Parietal lobe (tissue), 1 donor: ENCODE data around the gene FFAR4. TPM values are rescaled to one million over a fixed set of nuclear protein-coding genes. Genes with fewer than 3 reads are reported as not detected.

Source experiments
- total RNA-seq: library from RNA; depleted of rRNA; stranded (reverse); fragments of >200 nt; gene quantifications from one replicate; pipeline ENCODE4 v1.2.3, GENCODE V29; 2014

The FFAR4 gene
- total RNA-seq: not detected

DNA sequence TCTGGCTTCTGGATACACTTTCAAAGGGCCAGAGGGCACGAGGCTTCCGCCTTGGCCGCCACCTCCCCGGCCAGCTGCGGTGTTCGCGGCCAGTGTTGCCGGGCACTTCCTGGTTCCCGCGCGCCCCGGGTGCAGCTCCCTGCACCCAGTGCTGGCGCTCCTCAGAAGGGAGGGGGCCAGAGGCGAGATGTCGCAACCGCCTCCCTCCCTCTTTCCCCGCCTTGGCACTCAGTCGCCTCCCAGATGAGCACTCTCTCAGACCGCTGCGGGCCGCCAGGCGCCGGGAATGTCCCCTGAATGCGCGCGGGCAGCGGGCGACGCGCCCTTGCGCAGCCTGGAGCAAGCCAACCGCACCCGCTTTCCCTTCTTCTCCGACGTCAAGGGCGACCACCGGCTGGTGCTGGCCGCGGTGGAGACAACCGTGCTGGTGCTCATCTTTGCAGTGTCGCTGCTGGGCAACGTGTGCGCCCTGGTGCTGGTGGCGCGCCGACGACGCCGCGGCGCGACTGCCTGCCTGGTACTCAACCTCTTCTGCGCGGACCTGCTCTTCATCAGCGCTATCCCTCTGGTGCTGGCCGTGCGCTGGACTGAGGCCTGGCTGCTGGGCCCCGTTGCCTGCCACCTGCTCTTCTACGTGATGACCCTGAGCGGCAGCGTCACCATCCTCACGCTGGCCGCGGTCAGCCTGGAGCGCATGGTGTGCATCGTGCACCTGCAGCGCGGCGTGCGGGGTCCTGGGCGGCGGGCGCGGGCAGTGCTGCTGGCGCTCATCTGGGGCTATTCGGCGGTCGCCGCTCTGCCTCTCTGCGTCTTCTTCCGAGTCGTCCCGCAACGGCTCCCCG lies at the start of gene FFAR4:
TSS of gene FFAR4 (plus strand) at position 231 of the 842 bp plus-strand sequence. CDS start at position 287, 56 bp downstream.

DNA sequence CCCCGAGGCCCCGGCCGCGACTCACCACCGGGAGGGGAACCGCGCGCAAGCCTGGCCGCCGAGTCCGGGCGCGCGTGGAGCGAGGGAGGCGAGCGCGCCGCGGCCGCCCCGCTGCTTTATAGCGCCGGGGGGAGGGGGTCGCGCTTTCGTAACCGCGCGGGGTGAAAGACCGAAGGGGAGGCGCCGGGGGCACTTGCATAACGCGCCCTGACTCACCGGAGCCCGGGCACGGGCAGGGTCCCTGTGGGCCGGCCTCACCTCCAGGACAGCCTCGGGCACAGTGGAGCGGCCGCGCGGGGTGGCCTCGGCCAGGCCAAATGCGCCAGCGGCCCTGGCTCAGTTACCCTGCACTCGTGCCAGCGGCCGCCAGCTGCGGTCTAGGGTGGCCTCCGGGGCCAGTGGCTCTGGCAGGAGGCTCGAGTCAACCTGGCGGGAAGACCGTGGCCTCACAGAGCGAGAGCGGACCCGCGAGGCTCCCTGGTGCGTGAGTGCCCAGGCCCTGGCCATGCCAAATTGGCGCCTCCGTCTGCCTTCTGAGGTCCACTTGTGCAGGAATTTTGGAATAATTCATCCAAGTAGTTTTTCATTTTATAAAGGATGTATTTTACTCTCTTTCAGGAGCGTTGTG lies 34.8 kb downstream of the FFAR4 start, which contains the start of gene RBP4:
TSS of gene RBP4 (minus strand) at position 90 of the 628 bp plus-strand sequence. CDS start 207 bp downstream, outside the sequence.

DNA sequence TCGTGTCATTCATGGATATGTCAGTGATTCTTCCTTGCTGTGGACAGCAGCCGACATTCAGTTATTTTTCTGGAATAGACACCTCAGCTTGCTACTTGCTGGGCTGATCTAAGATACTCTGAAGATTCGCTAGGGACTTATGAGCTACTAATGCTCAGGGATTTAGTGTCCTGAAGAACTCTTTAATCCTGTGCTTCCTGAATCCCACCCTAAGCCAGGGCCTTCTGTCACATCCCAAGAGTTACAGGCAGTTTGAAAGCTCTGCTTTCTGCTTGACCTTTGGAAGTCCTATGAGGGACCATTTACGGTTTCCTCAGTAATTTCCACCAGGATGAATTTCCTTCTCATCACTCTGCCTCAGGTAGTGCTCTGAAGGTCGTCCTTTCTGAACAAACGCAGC lies 45.8 kb downstream of the FFAR4 start, which contains the start of gene PDE6C:
TSS of gene PDE6C (plus strand) at position 227 of the 400 bp plus-strand sequence. CDS start 189 bp downstream, outside the sequence.

Other genes with a start within 250 kb of the FFAR4 start
- 2.5 TPM for gene MYOF, start 84.3 kb upstream of the FFAR4 start, total RNA-seq
- 4.1 TPM for gene CEP55, start 70.1 kb upstream of the FFAR4 start, total RNA-seq
- 5.6 TPM for gene RBP4, start 34.6 kb downstream of the FFAR4 start, total RNA-seq
- gene PDE6C, start 45.9 kb downstream of the FFAR4 start, total RNA-seq: not detected
- gene FRA10AC1, start 135.9 kb downstream of the FFAR4 start, total RNA-seq: 61.0 TPM
- gene LGI1, start 191.3 kb downstream of the FFAR4 start, total RNA-seq: 60.7 TPM